Epidermal melanocyte (primary cell): ENCODE results near the gene UTF1.

Experiments used
- DNase-seq: peaks from one replicate; pipeline ENCODE4 v3.0.0; 2011; ENCODE audit warnings: low spot score; ENCODE audit not compliant: insufficient read length

UTF1 gene, protein sequence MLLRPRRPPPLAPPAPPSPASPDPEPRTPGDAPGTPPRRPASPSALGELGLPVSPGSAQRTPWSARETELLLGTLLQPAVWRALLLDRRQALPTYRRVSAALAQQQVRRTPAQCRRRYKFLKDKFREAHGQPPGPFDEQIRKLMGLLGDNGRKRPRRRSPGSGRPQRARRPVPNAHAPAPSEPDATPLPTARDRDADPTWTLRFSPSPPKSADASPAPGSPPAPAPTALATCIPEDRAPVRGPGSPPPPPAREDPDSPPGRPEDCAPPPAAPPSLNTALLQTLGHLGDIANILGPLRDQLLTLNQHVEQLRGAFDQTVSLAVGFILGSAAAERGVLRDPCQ

DNA sequence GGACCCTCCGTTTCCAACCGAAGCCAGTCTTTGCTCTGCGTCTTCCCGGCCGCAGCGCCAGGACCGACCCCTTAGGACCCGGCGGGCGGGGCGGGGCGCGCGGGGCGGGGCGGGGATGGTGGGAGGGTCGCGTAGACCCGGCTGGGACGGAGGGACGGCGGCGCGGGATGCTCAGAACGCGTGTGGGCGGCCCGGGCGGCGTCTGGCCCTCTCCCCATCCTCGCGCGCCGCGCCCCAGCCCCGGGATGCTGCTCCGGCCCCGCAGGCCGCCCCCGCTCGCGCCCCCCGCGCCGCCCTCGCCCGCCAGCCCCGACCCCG, at the start of gene UTF1:
UTF1 (plus strand) TSS at position 174 of the 318 bp plus-strand sequence; CDS start at position 246, 72 bp downstream.
- DNase-seq: no peak

DNA sequence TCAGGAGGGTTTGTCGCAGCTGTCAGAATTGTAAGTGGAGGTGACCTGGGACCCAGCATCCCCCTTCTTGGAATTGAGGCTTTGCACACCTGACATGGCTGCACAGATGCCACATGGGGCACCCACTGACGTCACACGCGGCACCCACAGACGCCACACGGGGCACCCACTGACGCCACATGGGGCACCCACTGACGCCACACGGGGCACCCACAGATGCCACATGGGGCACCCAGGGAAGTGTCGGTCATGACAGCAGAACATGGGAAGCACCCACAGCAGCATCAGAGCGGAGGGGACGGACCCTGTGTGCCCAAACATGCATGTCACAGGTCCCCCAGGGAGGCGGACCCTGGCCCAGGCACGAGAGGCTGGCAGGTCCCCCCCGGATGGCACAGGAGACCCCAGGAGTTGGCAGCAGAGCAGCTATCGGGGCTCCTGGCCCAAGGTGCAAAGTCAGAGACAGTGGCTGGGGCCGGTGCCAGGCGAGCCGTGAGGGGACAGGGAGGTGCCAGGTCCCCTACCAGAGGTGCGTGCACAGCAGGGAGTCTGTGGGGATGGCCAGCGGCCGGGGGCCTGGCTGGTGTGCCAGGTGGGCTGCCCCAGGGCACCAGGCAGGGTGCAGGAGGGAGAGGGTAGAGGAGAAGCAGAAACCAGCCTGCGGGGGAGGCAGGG, 48.9 kb upstream of the UTF1 start:
- DNase-seq: no peak

DNA sequence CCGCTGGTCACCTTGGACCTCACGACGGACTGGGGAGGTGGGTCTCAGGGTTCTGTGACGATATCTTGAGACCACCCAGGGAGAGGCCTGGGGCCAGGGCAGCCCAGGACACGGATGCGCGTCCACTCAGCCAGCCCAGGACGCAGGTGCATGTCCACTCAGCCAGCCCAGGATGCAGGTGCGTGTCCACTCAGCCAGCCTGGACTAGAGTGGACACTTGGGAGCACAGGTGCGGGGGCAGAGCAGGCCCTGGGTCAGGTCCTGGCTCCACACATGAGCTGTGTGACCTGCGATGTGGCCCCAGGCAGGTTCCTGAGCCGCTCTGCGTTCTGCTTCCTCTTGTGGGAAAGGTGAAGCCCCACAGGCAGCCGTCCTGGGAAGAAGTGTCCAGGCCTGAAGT, 47.8 kb upstream of the UTF1 start:
- DNase-seq: no peak

DNA sequence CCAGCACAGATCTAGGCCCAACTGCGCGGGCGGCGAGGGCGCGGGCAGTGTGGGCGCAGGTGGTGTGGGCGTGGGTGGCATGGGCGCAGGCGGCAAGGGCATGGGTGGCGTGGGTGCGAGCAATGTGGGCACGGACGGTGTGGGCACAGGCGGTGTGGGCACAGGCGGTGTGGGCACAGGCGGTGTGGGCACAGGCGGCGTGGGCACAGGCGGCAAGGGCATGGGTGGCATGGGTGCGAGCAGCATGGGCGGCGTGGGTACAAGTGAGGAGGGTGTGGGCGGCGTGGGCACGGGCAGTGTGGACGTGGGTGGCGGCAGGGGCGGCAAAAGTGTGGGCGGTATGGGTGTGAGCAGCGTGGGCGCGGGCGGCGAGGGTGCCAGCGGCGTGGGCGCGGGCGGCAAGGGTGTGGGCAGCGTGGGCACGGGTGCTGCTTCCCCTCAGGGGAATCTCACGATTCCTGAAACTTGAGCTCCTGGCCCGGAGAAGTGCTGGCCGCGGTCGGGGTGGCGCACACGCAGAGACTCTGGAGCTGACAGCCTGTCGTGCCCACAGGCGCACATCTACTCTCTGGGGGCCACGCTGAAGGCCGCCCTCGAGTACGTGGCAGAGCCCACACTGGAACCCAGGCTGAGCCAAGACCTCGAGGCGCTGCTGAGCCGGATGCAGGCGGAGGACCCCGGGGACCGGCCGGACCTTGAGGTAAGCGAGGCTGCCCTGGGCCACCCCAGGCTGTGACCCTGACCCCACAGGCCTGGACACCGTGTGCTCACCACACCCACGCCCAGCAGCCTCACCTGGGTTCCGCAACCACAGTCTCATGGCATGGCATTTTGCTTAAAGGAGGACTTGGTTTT, 47.0 kb upstream of the UTF1 start:
- DNase-seq: no peak

DNA sequence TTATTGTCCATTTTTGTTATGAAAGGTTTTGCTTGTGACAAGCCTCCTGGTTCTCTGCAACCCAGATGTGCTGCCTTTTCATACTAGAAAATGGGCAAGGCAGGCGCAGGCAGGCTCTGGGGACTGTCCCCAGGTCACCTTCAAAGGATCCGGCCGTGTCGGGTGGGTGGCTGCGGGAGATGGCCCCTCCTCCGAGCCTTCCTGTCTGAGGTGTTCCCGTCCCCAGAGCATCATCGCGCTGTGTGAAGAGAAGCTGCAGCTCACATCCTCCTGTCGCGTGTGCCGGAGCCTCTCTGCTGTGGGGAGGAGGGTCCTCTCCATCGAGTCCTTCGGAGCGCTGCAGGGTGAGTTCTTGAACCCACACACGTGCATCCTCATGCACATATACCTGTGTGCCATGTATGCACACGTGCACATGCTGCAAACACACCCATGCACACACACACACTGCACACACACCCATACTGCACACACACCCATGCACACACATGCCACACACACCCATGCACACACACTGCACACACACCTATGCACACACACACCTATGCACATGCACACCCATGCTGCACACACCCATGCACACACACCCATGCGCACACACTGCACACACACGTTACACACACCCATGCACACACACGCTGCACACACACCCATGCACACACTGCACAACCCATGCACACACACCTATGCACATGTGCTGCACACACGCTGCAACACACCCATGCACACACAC, 46.2 kb upstream of the UTF1 start:
- DNase-seq: no peak

DNA sequence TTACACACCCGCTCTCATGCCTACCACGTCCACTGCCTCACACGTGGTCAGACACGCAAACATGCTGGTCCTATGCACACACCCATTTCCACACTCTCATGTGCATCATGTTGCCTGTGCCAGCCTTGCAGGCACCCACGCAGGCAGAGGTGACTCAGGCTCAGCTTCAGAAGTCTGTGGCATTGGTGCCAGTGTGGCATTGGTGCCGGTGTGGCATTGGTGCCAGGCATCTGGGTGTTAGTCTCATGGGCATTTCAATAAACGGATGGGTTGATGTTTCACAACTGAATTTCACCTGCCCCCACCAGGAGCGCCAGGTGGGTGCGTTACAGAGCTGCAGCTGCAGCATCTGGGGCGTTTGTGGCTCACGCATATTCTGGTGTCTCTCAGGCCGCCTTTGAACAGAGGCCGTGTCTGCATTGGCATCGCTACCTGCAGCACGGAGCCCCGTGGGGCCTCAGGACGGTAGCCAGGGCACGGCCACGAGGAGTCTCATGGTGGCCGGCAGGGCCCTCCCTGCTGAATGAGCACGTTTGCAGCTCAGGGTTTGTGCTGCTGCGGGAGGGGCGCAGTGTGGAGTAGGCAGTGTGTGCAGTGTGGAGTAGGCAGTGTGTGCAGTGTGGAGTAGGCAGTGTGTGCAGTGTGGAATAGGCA, 45.3 kb upstream of the UTF1 start:
- no peak for DNase-seq

DNA sequence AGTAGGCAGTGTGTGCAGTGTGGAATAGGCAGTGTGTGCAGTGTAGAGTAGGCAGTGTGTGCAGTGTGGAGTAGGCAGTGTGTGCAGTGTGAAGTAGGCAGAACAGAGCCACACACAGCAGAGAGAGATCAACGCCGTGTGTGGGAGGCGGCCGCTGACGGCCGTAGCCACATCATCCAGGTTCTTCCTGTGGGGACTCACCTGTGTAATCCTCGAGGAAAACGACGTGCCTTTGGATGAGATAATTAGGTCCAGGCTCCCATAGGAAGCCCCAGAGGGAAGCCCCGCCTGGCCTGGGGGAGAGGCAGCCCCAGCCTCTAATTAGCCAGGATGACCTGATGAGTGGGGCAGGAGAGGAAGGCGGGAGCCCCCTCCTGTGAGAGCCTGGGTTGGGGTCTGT, 44.6 kb upstream of the UTF1 start:
- DNase-seq: no peak

DNA sequence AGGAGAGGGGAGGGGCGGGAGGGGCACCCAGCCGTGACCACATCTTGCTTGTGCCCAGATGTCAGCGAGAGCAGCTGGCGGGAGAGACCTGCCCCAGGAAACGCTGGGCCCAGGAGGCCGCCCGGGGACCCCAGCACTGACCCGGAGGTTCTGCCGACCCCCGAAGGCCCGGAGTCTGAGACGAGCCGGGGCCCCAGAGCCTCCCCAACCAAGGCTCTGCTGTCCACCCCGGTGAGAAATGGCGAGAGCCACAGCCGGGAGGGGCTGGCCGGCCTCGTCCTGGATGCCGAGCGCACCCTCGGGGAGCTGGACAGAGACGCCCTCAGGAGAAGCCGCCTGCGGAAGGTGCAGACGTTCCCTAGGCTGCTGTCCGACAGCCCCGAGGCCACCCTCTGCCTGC, 44.1 kb upstream of the UTF1 start:
- no peak for DNase-seq

DNA sequence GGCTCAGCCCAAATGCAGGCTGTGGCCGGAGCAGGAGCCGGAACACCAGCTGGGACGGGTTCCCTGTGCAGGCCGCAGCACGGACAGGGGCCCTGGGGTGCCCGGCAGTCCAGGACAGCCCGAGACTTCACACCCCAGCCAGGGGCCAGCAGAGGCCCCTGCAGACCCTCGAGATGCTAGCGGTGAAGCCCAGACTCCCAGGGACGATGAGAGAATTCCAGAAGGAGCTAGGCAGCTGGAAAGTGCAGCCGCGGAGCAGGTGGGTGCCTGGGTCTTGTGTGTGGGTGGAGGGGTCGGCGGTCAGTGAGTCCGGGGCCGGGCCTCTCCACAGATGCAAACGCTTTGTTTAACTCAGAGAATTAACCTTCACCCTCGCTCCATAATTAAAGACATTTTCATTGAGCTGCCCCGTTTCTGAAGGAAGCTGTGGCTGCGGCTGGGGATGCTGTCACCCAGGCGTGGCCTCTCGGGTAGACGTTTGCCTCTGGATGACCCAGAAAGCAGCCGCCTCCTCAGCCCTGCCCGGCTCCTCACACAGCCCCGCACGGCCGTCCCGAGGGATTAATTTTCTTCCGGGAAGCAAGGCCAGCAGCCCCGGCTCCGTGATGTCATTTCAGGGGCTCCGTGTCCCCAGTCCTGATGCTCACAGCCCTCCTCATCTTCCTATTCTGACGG, 43.5 kb upstream of the UTF1 start:
- no peak for DNase-seq

DNA sequence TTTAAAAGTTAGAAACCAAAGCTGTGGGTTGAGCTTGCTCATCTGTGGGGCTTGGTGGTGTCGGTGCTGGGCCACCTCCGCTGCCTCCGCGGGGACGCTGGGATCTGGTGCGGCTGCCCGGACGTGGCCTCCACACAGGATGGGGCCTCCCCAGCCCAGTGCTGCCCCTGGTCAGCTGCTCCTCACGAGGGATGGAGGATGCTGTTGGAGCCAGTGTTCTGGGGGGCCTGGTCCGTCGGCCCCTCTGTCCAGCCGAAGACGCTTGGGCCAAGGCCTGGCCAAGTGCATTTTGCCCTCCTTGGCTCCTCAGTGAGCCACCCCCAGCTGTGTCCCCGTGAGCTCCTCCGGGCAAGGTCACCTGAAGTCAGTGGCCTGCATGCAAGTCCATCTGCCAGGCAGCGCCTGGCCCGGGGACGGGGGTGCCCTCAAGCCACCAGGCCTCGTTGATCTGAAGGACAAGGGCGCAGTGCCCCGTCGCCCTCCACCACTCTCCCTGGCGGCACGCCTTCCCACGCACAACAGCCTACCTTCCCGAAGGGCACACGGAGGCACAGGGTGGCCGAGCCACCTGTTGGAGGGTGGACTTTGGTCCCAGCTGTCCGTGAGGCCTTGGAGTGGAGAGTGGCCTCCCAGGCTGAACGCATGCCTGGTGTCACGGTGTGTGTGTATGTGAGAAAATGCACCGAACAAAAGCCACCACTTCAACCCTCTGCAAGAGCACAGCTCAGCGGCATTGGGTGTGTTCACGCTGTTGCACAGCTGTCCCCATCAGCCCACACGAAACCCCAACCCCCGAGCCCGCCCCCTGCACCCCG, 42.7 kb upstream of the UTF1 start:
- no peak for DNase-seq

DNA sequence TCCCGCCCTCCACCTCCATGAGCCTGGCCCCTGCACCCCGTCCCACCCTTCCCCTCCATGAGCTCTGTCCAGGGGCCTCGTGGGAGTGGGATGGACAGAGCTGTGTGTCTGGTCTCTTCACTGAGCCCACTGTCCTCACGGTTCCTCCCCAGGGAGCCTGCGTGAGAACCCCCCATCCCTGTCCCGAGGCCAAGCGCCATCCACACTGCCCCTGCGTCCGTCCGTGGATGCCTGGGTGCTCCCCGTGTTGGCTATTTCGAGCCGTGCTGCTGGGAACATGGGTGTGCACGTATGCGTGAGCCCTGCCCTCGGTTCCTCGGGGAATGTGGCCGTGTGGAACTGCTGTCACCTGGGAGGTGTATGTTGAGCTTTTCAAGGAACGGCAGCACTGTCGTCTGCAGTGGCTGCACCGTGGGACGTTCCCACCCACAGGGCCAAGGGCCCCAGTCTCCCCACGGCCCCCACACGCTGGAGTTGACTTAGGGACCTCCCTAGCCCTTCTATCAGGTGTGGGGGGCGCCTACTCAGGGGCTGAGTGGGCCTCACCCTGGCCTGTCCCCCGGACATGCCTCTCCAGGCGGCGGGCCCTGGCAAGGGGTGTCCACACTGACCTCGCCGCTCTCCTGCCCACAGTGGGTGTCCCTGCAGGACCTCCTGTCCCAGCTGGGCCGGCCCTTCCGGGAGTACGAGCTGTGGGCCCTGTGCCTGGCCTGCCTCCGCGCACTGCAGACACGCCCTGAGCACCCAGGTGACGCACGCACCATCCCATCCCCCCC, 41.9 kb upstream of the UTF1 start:
- DNase-seq: no peak

DNA sequence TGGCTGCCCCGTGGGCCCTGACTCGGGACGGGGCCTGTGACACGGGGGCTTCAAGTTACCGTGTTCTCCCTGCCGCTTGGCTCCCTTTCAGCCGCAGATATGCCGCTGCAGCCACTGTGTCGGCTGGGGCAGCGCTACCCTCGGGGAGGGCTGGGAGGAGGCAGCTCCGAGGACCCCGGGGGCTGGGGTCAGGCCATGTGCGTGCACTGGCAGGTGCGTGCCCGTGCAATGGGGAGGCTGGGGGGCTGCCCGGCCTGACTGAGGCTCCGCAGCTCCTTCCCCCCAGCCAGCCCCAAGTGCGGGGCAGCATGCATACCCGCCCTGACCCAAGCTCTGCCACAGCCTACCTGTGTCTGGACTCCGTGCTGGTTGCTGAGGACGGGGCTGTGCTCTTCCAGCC, 40.8 kb upstream of the UTF1 start:
- no peak for DNase-seq

DNA sequence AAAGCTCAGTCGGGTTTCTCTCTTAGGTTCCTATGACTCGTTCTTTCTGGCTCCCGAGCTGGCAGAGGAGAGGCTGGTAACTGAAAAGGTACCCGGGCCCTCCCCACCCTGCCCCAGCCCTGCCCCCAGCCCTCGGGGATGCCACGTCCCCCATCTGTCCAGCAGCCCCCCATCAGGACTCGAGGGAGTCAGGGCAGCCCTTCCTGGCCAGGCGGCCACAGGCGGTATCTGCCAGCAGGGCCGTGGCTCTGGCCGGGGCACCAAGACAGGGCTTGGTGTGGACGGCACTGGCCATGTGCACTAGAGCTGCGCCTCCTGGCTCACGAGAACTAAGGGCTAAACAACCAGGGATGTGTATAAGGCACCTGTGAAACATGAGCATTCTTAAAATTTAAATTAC, 40.3 kb upstream of the UTF1 start:
- DNase-seq: no peak

DNA sequence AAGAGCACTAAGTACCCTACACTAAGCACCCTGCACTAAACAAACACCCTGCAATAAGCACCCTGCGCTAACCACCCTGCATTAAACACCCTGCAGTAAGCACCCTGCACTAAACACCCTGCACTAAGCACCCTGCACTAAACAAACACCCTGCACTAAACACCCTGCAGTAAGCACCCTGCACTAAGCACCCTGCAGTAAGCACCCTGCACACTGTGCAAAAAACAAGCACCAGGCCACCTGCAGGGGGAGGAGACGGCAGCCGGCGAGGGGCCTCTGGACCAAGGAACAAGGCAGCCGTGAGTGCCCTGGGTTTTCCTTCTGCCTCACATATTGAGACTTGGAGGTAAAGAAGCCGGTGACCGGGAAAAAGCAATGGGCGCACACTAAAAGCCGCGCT, 39.8 kb upstream of the UTF1 start:
- DNase-seq: no peak

DNA sequence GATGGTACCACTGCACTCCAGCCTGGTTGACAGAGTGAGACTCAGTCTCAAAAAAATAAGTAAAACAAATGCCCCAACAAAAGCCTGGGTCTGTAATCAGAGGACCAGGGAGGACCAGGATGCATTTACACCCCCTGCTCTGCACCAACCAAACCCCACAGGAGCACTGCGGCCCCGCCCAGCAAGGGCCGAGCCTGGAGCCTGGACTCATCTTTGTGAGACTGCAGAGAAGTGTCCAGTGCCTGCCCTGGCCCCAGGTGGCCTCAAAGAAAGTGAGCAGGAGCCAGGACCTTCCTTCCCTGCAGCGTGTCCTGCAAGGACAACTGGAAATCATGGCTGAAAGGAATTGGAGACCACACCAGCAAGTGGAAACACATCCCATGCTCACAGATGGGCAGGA, 38.4 kb upstream of the UTF1 start:
- DNase-seq: no peak

DNA sequence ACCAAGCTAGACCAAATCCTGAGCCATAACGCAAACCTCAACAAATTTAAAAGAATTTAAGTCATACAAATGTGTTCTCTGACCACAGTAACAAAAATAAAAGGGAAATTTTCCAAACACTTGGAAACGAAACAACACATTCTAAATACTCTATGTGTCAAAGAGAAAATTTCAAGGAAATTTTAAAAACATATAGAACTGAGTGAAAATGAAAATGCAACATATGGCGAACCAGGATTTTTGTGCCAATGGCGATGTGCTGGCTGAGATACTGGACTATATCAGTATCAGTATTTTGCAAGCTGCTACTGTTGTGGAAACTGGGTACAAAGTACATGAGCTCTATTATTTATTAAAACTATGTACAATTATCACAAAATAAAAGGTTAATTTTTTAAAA, 35.9 kb upstream of the UTF1 start:
- no peak for DNase-seq

DNA sequence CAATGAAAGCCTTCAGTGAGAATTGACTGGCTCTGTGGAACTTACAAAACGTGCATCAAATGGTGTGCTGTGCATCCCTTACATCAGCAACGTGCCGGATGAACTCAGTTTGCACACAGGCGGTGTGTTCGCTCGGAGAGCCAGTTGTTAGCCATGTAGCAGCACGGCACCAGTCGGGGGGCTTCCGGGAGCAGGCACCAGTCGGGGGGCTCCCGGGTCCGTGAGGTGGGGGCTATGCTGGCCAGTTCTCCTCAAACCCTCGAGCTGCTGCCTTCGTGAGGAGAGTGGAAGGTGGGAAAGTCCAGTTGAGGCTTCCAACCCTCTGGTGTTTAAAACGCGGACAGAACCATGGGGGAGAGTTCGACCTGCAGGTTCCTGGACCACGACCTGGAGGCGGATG, 34.9 kb upstream of the UTF1 start:
- no peak for DNase-seq

DNA sequence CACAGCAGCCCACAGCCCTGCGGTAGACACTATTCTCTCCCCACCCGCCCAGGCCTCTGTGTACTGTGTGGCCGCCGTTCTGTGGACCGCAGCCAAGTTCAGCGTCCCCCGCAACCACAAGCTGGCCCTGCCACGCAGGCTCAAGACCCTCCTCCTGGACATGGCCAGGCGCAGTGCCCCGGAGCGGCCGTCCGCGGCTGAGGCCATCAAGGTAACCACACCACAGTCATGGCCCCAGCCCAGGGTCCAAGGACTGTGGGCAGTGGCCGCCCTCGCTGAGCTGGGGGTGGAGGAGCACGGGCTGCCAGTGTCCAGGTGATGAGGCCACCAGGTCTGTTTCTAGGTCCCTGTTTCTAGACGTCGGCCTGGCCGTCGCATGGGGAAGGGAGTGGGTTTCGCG, 34.4 kb upstream of the UTF1 start:
- DNase-seq: no peak
